ENCODE measurements around the gene DBNDD1.

- TF ChIP-seq CTCF (IDR thresholded peaks at IDR 0.05) (no peak), POLR2AphosphoS5 (IDR thresholded peaks at IDR 0.05; ENCODE audit: low read depth, low read length) (no peak), REST (IDR thresholded peaks at IDR 0.05; ENCODE audit: insufficient read depth in 1 of 2, low read depth in 2 of 2, low read length in 1 of 2) (no peak), SIN3A (IDR thresholded peaks at IDR 0.05; ENCODE audit: borderline replicate concordance, insufficient read depth, low read depth, low read length) (no peak), TCF7L2 (IDR thresholded peaks at IDR 0.05; ENCODE audit: low read depth, low read length) (no peak)
These were observed 28.6 kb upstream of the DBNDD1 start for GRCh38 chr16:90047714-90048346.

All from Panc1 (cell line).